HCT116 (cell line): ENCODE measurements around the gene IGIP.

Experiments used
- EZH2 ChIP-seq: fragments of 200-600 bp; sonication (generic); IDR thresholded peaks from 2 replicates; pipeline ENCODE4 v1.6.1; 2017; ENCODE audit warnings: antibody characterized with exemption, mixed run types
- POLR2A ChIP-seq: IDR thresholded peaks from 2 replicates; pipeline ENCODE4 v1.7.0; 2011; ENCODE audit warnings: borderline replicate concordance; ENCODE audit not compliant: insufficient read depth, insufficient read length; ENCODE audit errors: extremely low read depth
- RAD21 ChIP-seq: IDR thresholded peaks from 2 replicates; pipeline ENCODE4 v1.6.1; 2012; ENCODE audit warnings: low read depth, mild to moderate bottlenecking
- SIN3A ChIP-seq: IDR thresholded peaks from 2 replicates; pipeline ENCODE4 v1.6.1; 2012; ENCODE audit warnings: low read depth
- ZNF274 ChIP-seq: fragments of 200-500 bp; sonication (Bioruptor generic); IDR thresholded peaks from 2 replicates; pipeline ENCODE4 v1.6.1; 2014; ENCODE audit warnings: mild to moderate bottlenecking, low read depth, low read length, inconsistent platforms
- TF ChIP-seq, protein P1 (sequence below), 3 experiments: fragments of 200-600 bp in 1 of 3; sonication (generic) in 1 of 3; IDR thresholded peaks in 2 of 3; conservative IDR thresholded peaks in 1 of 3; 2 replicates each; pipeline ENCODE4 v1.5.1; 2012 to 2017; ENCODE audit warnings: low read depth in 2 of 3, low read length in 2 of 3, antibody characterized with exemption in 1 of 3, borderline replicate concordance in 1 of 3, control low read depth in 1 of 3, mild to moderate bottlenecking in 1 of 3, mixed read lengths in 1 of 3, mixed run types in 1 of 3, moderate library complexity in 1 of 3; ENCODE audit not compliant: insufficient read depth in 1 of 3
- TF ChIP-seq, protein P2 (sequence below): IDR thresholded peaks from 2 replicates; pipeline ENCODE4 v1.6.1; 2012

DNA sequence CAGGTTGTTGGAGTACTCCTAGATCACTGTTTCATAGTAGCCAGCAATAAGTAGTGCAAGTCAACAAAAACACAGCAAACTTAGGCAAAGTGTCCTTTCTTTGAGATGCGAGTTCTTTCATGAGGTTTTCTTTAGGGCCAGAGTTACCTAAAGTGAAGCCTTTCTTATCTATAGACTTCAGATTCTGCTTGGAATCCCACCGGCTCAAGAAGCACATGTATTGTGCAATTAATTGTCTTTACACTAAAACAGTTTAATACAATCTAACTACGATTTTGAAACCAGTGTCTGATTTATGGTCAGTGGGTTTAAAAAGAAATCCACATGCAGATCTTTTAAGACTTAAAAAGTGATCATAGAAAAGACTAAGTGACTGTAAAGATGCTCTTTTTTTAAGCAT, 8.2 kb upstream of the IGIP start:
- TF ChIP-seq EZH2 = no peak
- no peak for TF ChIP-seq RAD21
- no peak for TF ChIP-seq SIN3A
- TF ChIP-seq, protein P1, sequence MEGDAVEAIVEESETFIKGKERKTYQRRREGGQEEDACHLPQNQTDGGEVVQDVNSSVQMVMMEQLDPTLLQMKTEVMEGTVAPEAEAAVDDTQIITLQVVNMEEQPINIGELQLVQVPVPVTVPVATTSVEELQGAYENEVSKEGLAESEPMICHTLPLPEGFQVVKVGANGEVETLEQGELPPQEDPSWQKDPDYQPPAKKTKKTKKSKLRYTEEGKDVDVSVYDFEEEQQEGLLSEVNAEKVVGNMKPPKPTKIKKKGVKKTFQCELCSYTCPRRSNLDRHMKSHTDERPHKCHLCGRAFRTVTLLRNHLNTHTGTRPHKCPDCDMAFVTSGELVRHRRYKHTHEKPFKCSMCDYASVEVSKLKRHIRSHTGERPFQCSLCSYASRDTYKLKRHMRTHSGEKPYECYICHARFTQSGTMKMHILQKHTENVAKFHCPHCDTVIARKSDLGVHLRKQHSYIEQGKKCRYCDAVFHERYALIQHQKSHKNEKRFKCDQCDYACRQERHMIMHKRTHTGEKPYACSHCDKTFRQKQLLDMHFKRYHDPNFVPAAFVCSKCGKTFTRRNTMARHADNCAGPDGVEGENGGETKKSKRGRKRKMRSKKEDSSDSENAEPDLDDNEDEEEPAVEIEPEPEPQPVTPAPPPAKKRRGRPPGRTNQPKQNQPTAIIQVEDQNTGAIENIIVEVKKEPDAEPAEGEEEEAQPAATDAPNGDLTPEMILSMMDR (IDR thresholded peaks at IDR 0.05 in 2 of 3, conservative IDR thresholded peaks at IDR 0.05 in 1 of 3; ENCODE audit: borderline replicate concordance in 1 of 3, insufficient read depth in 1 of 3, low read depth in 2 of 3, low read length in 2 of 3) = no peak
- TF ChIP-seq, protein P2, sequence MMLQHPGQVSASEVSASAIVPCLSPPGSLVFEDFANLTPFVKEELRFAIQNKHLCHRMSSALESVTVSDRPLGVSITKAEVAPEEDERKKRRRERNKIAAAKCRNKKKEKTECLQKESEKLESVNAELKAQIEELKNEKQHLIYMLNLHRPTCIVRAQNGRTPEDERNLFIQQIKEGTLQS = no peak
- TF ChIP-seq ZNF274 = no peak
- TF ChIP-seq POLR2A = no peak
